Glutamatergic neuron (in vitro differentiated cells): ENCODE results near the gene PYGO1. TPM values are rescaled to one million over a fixed set of nuclear protein-coding genes. Genes with fewer than 3 reads are reported as not detected.
"Not testable (repeated sequence)": the region's sequence is repeated elsewhere in the genome, so short reads cannot be mapped to it uniquely, and the experiment has no call there.

Source experiments
- DNase-seq: peaks from one replicate; pipeline ENCODE4 v3.0.0; 2022
- H3K27ac Mint-ChIP-seq: one replicate; pipeline ENCODE4 v1.8.0; 2020; ENCODE audit warnings: mild to moderate bottlenecking, mixed read lengths, inconsistent platforms; ENCODE audit not compliant: unreplicated experiment
- H3K27me3 Mint-ChIP-seq: one replicate; pipeline ENCODE4 v1.8.0; 2020; ENCODE audit warnings: mild to moderate bottlenecking, moderate library complexity, mixed read lengths, inconsistent platforms; ENCODE audit not compliant: unreplicated experiment
- H3K36me3 Mint-ChIP-seq: one replicate; pipeline ENCODE4 v1.8.0; 2020; ENCODE audit warnings: mild to moderate bottlenecking, mixed read lengths, inconsistent platforms; ENCODE audit not compliant: unreplicated experiment
- H3K4me1 Mint-ChIP-seq: one replicate; pipeline ENCODE4 v1.8.0; 2020; ENCODE audit warnings: mild to moderate bottlenecking, low read depth, mixed read lengths, inconsistent platforms; ENCODE audit not compliant: unreplicated experiment
- H3K4me3 Mint-ChIP-seq: one replicate; pipeline ENCODE4 v1.8.0; 2020; ENCODE audit warnings: mild to moderate bottlenecking, mixed read lengths, inconsistent platforms; ENCODE audit not compliant: unreplicated experiment
- H3K9me3 Mint-ChIP-seq: one replicate; pipeline ENCODE4 v1.8.0; 2020; ENCODE audit warnings: mild to moderate bottlenecking, moderate library complexity, mixed read lengths, inconsistent platforms; ENCODE audit not compliant: unreplicated experiment
- CTCF ChIP-seq: fragments of 200-600 bp; sonication (generic); IDR thresholded peaks from one replicate; pipeline ENCODE4 v1.5.0; 2021; ENCODE audit not compliant: partially characterized antibody, unreplicated experiment
- total RNA-seq: library from RNA; stranded (reverse); fragmentation: NEBNext Ultra II Directional; extraction: Animal tissue kit (Norgen Biotek cat#: 25700); gene quantifications from one replicate; pipeline ENCODE4 v1.2.1, GENCODE V29; 2021; ENCODE audit not compliant: unreplicated experiment

Gene PYGO1
- total RNA-seq, 1 donor from 2014 or later: 7.8 TPM

DNA sequence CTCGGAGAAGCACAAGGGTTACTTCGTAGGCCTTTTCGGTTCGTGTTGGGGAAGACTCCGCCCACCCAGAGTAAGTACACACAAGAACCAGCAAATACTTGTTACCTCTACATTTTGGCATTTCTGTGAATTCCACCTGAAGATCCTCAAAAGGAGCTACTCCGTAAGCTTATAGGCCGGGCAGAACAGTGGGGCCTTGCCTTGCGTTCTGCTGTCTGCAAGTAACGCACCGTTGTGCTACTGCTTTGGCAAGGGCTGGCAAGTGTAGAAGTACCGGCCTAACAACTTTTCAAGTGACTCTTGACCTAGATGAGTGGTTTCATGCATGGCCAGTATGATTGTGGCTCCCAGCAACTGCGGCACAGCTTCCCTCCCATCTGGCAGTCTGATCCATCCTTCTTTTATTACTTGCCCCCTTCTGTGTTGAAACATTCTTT, 73.7 kb downstream of the PYGO1 start:
- DNase-seq: no peak
- Mint-ChIP-seq H3K36me3 (no peaks in the 10 kb centered on the region), H3K27me3 (no peaks in the 10 kb centered on the region), H3K4me1 (no peaks in the 10 kb centered on the region), H3K4me3 (no peak overlapping the region), H3K27ac (no peak overlapping the region), H3K9me3 (no peaks in the 10 kb centered on the region)
- no peak for TF ChIP-seq CTCF

- H3K27me3 Mint-ChIP-seq, H3K36me3 Mint-ChIP-seq, H3K9me3 Mint-ChIP-seq, DNase-seq, H3K27ac Mint-ChIP-seq, H3K4me3 Mint-ChIP-seq, H3K4me1 Mint-ChIP-seq: not testable (repeated sequence)
- peak; percentile 48 for TF ChIP-seq CTCF
These were observed 74.3 kb downstream of the PYGO1 start for GRCh38 chr15:55513621-55514413.

GRCh38 chr15:55513152-55513551, 75.0 kb downstream of the PYGO1 start:
- H3K4me1 Mint-ChIP-seq: no peaks in the 10 kb centered on the region
- no peaks in the 10 kb centered on the region for H3K27me3 Mint-ChIP-seq
- H3K9me3 Mint-ChIP-seq: peaks cover 1% of the 10 kb centered on the region
- no peak for TF ChIP-seq CTCF
- no peak for DNase-seq
- no peaks in the 10 kb centered on the region for H3K36me3 Mint-ChIP-seq
- no peak overlapping the region for H3K27ac Mint-ChIP-seq
- no peak overlapping the region for H3K4me3 Mint-ChIP-seq

- Mint-ChIP-seq H3K4me1 (no peaks in the 10 kb centered on the region), H3K36me3 (no peaks in the 10 kb centered on the region), H3K27me3 (peaks cover 1% of the 10 kb centered on the region), H3K4me3 (no peak overlapping the region), H3K9me3 (peaks cover 3% of the 10 kb centered on the region), H3K27ac (no peak overlapping the region)
- no peak for TF ChIP-seq CTCF
- no peak for DNase-seq
These were observed 80.6 kb downstream of the PYGO1 start for GRCh38 chr15:55507567-55507966.

- not testable (repeated sequence) for H3K4me3 Mint-ChIP-seq, H3K36me3 Mint-ChIP-seq, DNase-seq, H3K4me1 Mint-ChIP-seq, H3K27me3 Mint-ChIP-seq, H3K9me3 Mint-ChIP-seq, H3K27ac Mint-ChIP-seq
These were observed 82.7 kb downstream of the PYGO1 start for GRCh38 chr15:55505407-55505806.
